ENCODE results near the gene RNF214. TPM values are rescaled to one million over a fixed set of nuclear protein-coding genes. Genes with fewer than 3 reads are reported as not detected.

RNF214 gene
- polyA plus RNA-seq, 1 donor (not counting 4 experiments of a cell fraction or from before 2014, with no cell fraction given) = 11.8 TPM

DNA sequence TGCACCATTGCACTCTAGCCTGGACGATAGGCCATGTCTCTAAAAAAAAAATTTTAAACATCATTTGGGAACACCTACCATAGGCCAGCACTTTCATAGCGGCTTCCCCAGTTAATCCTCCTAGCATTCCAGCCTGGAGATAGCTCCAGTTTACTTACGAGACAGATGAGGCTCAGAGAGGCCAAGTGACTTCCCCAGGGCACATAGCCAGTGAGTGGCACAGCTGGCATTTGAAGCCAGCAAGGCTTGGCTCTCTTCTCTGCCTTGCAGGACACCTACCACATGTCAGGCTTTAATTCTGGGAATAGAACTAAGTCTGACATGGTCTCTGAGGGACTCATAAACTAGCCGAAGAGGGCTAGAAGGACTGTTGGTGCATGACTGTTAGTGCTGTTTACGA is 38.2 kb upstream of the RNF214 start:
- no peaks in the 10 kb centered on the region for H3K9me1 ChIP-seq (ENCODE audit: control insufficient read depth, extremely low read depth, insufficient read depth, low read length)
- peaks cover 0 to 20% of the 10 kb centered on the region in 2 experiments for H3K36me3 ChIP-seq (ENCODE audit: control insufficient read depth in 2 of 2, extremely low read depth in 1 of 2, insufficient read depth in 2 of 2, low read length in 2 of 2)
- DNase-seq (ENCODE audit: low read depth, low spot score) (no peak), FAIRE-seq (no peak)
- H3K9me3 ChIP-seq (ENCODE audit: control insufficient read depth, low read depth, low read length) = no peaks in the 10 kb centered on the region
- H3K27me3 ChIP-seq (ENCODE audit: control insufficient read depth, extremely low read depth, insufficient read depth, low read length) = no peaks in the 10 kb centered on the region
- no peak overlapping the region for H3K4me2 ChIP-seq (ENCODE audit: control insufficient read depth, extremely low read depth, insufficient read depth, low read depth, low read length)
- no peak overlapping the region for H2AFZ ChIP-seq (ENCODE audit: control insufficient read depth, low read length)
- dilution Hi-C loops (cut with MboI; ENCODE audit: extremely low pct_ligation_motif_present, low sequenced_read_pairs) = no loop called here
- no peaks in the 10 kb centered on the region for H4K20me1 ChIP-seq (ENCODE audit: control insufficient read depth, extremely low read depth, insufficient read depth, low read length)
- no peak overlapping the region for H3K27ac ChIP-seq (ENCODE audit: control insufficient read depth, insufficient read depth, low read length)
- no peak for TF ChIP-seq EZH2 (IDR thresholded peaks at IDR 0.05; ENCODE audit: low read length)
- TF ChIP-seq CTCF (optimal IDR thresholded peaks at IDR 0.05 in 1 of 3, IDR thresholded peaks at IDR 0.05 in 1 of 3, conservative IDR thresholded peaks at IDR 0.05 in 1 of 3; ENCODE audit: extremely low read depth in 1 of 3, insufficient read depth in 2 of 3, low read length in 3 of 3) = no peak
- H3K4me1 ChIP-seq (ENCODE audit: control insufficient read depth, extremely low read depth, insufficient read depth, low read length) = peaks cover 15% of the 10 kb centered on the region
- H3K9ac ChIP-seq (ENCODE audit: control insufficient read depth, extremely low read depth, insufficient read depth, low read length) = no peak overlapping the region
- H3K79me2 ChIP-seq (ENCODE audit: control insufficient read depth, insufficient read depth, low read length) = no peaks in the 10 kb centered on the region
- H3K4me3 ChIP-seq (ENCODE audit: control insufficient read depth in 2 of 3, extremely low read depth in 1 of 3, insufficient read depth in 2 of 3, low read depth in 1 of 3, low read length in 3 of 3) = no peak overlapping the region

DNA sequence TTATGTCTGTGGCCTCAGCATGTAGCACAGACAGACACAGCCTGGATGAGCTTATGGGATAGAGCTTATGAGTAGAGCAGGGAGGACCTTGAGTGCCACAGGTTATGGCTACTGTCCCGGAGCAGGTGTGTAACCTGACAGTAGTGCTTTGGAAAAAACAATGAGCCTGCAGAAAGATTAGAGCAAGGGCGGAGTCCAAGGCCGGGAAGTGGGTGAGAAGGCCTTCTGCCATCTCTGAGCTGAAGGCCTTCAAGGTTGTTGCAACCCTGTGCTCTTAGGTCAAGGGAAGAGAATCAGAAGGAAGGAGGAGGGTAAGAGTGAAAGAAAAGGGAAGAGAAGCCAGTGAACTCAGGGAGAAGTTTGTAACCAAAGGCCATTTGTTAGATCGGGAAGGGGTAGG is 37.2 kb upstream of the RNF214 start:
- H3K9me3 ChIP-seq (ENCODE audit: control insufficient read depth, low read depth, low read length) = no peaks in the 10 kb centered on the region
- TF ChIP-seq EZH2 (IDR thresholded peaks at IDR 0.05; ENCODE audit: low read length) (no peak), CTCF (optimal IDR thresholded peaks at IDR 0.05 in 1 of 3, IDR thresholded peaks at IDR 0.05 in 1 of 3, conservative IDR thresholded peaks at IDR 0.05 in 1 of 3; ENCODE audit: extremely low read depth in 1 of 3, insufficient read depth in 2 of 3, low read length in 3 of 3) (no peak)
- no peak overlapping the region for H3K27ac ChIP-seq (ENCODE audit: control insufficient read depth, insufficient read depth, low read length)
- H3K4me2 ChIP-seq (ENCODE audit: control insufficient read depth, extremely low read depth, insufficient read depth, low read depth, low read length) = no peak overlapping the region
- H3K79me2 ChIP-seq (ENCODE audit: control insufficient read depth, insufficient read depth, low read length) = no peaks in the 10 kb centered on the region
- no peaks in the 10 kb centered on the region for H3K27me3 ChIP-seq (ENCODE audit: control insufficient read depth, extremely low read depth, insufficient read depth, low read length)
- dilution Hi-C loops (cut with MboI; ENCODE audit: extremely low pct_ligation_motif_present, low sequenced_read_pairs) = no loop called here
- no peak overlapping the region for H3K4me3 ChIP-seq (ENCODE audit: control insufficient read depth in 2 of 3, extremely low read depth in 1 of 3, insufficient read depth in 2 of 3, low read depth in 1 of 3, low read length in 3 of 3)
- DNase-seq (ENCODE audit: low read depth, low spot score) (no peak), FAIRE-seq (no peak)
- no peaks in the 10 kb centered on the region for H4K20me1 ChIP-seq (ENCODE audit: control insufficient read depth, extremely low read depth, insufficient read depth, low read length)
- H2AFZ ChIP-seq (ENCODE audit: control insufficient read depth, low read length) = no peak overlapping the region
- peaks cover 15% of the 10 kb centered on the region for H3K4me1 ChIP-seq (ENCODE audit: control insufficient read depth, extremely low read depth, insufficient read depth, low read length)
- H3K9ac ChIP-seq (ENCODE audit: control insufficient read depth, extremely low read depth, insufficient read depth, low read length) = no peak overlapping the region
- peaks cover 0 to 11% of the 10 kb centered on the region in 2 experiments for H3K36me3 ChIP-seq (ENCODE audit: control insufficient read depth in 2 of 2, extremely low read depth in 1 of 2, insufficient read depth in 2 of 2, low read length in 2 of 2)
- H3K9me1 ChIP-seq (ENCODE audit: control insufficient read depth, extremely low read depth, insufficient read depth, low read length) = no peaks in the 10 kb centered on the region

All from keratinocyte (primary cell).